ENCODE data around the gene PTMS. TPM values are rescaled to one million over a fixed set of nuclear protein-coding genes. Genes with fewer than 3 reads are reported as not detected.

The PTMS gene
- total and polyA plus RNA-seq, 12 donors, result 27.0 to 1,405 (median 150) TPM

DNA sequence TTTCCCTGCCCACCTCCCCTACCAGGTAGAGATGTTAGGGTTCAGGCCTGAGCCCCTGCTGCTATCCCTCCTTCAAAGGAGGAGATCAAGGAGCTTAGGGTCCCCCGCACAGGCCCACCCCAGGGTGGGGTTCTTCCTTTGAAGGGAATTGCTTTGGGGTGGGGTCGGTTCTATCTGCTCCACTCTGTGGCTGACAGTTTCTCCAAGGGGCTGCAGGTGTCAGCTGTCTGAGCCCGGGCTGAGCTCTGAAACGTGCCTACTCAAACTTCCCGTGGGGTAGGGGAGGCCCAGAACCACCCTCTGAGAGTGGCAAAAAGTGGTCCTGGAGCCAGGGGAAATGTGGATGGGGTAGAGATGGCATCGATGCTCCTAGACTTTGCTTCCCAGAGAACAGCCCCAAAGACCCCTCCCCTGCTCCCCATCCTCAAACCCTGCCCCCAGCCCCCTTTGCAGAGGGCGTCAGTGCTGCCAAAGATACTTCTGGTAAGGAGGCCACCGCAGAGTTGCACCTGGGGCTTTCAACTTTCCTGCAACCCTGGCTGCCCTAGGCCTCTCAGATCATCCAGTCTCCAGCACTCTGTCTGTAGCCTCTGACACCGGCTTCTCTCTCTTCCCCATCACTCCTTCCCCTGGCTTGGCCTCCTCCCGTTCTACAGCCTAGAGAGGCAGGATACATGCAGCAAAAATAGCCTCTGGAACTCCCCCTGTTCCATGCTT lies 16.8 kb downstream of the PTMS start:
- Histone ChIP-seq H3K9me3 (replicated peaks in 1 of 3) (no peaks in the 10 kb centered on the region), H3K27me3 (peaks cover 3% of the 10 kb centered on the region), H3K4me3 (no peak overlapping the region), H3K27ac (no peak overlapping the region), H3K36me3 (replicated peaks in 1 of 2) (no peaks in the 10 kb centered on the region), H3K4me1 (replicated peaks in 1 of 2) (peaks cover 4 to 8% of the 10 kb centered on the region in 2 donors)
- WGBS, 4 donors, result 68 to 77% (median 73%) methylated on average over 4 to 10 of the region's 10 CpGs
- no peak for DNase-seq
- TF ChIP-seq, protein P1, sequence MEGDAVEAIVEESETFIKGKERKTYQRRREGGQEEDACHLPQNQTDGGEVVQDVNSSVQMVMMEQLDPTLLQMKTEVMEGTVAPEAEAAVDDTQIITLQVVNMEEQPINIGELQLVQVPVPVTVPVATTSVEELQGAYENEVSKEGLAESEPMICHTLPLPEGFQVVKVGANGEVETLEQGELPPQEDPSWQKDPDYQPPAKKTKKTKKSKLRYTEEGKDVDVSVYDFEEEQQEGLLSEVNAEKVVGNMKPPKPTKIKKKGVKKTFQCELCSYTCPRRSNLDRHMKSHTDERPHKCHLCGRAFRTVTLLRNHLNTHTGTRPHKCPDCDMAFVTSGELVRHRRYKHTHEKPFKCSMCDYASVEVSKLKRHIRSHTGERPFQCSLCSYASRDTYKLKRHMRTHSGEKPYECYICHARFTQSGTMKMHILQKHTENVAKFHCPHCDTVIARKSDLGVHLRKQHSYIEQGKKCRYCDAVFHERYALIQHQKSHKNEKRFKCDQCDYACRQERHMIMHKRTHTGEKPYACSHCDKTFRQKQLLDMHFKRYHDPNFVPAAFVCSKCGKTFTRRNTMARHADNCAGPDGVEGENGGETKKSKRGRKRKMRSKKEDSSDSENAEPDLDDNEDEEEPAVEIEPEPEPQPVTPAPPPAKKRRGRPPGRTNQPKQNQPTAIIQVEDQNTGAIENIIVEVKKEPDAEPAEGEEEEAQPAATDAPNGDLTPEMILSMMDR (IDR thresholded peaks at IDR 0.05), result no peak
- TF ChIP-seq POLR2A (IDR thresholded peaks at IDR 0.05), result no peak
- intact Hi-C loops (cut with DNase I), result loop anchor here in 1 of 2 donors (5.0 kb wide), 1 partner anchor 36 kb away; no protein-coding TSS in a partner anchor

DNA sequence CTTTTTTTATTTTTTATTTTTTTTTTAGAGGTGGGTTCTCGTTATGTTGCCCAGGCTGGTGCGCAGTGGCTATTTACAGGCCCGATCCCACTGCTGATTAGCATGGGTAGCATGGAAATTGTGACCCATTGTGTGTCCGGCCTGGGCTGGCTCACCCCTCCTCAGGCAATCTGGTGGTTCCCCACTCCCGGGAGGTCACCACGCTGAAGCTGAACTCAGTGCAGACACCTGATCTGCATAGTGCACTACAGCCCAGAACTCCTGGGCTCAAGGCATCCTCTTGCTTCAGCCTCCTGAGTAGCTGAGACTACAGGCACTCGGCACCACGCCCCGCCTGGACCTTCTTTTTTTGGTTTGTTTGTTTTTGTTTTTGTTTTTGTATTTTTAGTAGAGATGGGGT lies 17.7 kb downstream of the PTMS start:
- intact Hi-C loops (cut with DNase I), result loop anchor here in 1 of 2 donors (5.0 kb wide), 1 partner anchor 37 kb away; no protein-coding TSS in a partner anchor
- peaks cover 3% of the 10 kb centered on the region for H3K27me3 ChIP-seq
- no peak overlapping the region for H3K27ac ChIP-seq
- no peak overlapping the region for H3K4me3 ChIP-seq
- DNase-seq, result no peak
- H3K36me3 ChIP-seq (replicated peaks in 1 of 2), result no peaks in the 10 kb centered on the region
- H3K9me3 ChIP-seq (replicated peaks in 1 of 3), result no peaks in the 10 kb centered on the region
- H3K4me1 ChIP-seq (replicated peaks in 1 of 2), result no peaks in the 10 kb centered on the region
- TF ChIP-seq POLR2A (IDR thresholded peaks at IDR 0.05), result no peak
- WGBS, 4 donors, result 89 to 90% (median 90%) methylated on average over 9 of the region's 9 CpGs

DNA sequence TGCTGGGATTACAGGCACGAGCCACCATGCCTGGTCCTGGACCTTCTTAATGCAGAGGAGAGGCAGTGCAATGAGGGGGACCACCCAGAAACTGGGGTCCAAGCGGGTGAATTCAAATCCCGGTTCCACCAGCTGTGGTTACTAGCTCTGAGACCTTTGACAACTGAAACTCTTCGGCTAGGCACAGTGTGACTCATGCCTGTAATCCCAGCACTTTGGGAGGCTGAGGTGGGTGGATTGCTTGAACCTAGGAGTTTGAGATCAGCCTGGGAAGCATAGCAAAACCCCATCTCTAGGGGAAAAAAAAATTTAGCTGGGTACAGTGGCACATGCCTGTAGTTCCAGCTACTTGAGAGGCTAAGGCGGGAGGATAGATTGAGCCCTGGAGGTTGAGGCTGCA lies 18.1 kb downstream of the PTMS start:
- Histone ChIP-seq H3K4me1 (replicated peaks in 1 of 2) (no peaks in the 10 kb centered on the region), H3K9me3 (replicated peaks in 1 of 3) (no peaks in the 10 kb centered on the region), H3K4me3 (no peak overlapping the region), H3K27ac (no peak overlapping the region), H3K27me3 (peaks cover 3% of the 10 kb centered on the region), H3K36me3 (replicated peaks in 1 of 2) (no peaks in the 10 kb centered on the region)
- TF ChIP-seq, protein P1 (IDR thresholded peaks at IDR 0.05), result no peak
- TF ChIP-seq POLR2A (IDR thresholded peaks at IDR 0.05), result no peak
- intact Hi-C loops (cut with DNase I), result loop anchor here in 1 of 2 donors (5.0 kb wide), 1 partner anchor 37 kb away; no protein-coding TSS in a partner anchor
- DNase-seq, result no peak
- WGBS, 4 donors, result 65 to 87% (median 67%) methylated on average over 3 to 5 of the region's 5 CpGs

DNA sequence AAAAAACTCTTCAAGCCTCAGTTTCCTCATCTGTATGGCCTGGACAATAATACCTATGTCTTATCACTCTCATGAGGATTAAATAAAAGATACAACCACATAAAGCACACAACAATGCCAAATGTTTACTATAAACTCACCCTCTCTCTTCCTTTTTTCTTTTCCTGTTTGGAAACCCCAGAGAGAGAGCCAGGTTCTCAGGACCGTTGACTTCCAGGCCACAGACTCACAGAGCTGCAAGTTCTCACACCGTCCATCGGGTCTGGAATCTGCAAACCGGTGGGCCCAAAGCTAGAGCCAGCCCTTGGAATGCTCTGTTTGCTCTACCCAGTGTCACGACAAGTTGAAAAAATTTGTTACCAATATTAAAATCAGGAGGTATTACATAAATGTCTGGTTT lies 18.6 kb downstream of the PTMS start:
- no peak for DNase-seq
- TF ChIP-seq, protein P1 (IDR thresholded peaks at IDR 0.05), result no peak
- TF ChIP-seq POLR2A (IDR thresholded peaks at IDR 0.05), result no peak
- Histone ChIP-seq H3K4me3 (no peak overlapping the region), H3K4me1 (replicated peaks in 1 of 2) (no peaks in the 10 kb centered on the region), H3K27me3 (peaks cover 3% of the 10 kb centered on the region), H3K36me3 (replicated peaks in 1 of 2) (no peaks in the 10 kb centered on the region), H3K27ac (no peak overlapping the region), H3K9me3 (replicated peaks in 1 of 3) (no peaks in the 10 kb centered on the region)
- intact Hi-C loops (cut with DNase I), result loop anchor here in 1 of 2 donors (5.0 kb wide), 1 partner anchor 37 kb away; no protein-coding TSS in a partner anchor
- WGBS, 4 donors, result 53 to 75% (median 68%) methylated on average over 5 of the region's 5 CpGs

Data from adrenal gland (tissue), 12 donors.